Endometrial microvascular endothelial cells (primary cell): Measurements from ENCODE around the gene ZNF543. TPM values are rescaled to one million over a fixed set of nuclear protein-coding genes. Genes with fewer than 3 reads are reported as not detected.
"Not testable (repeated sequence)": the region's sequence is repeated elsewhere in the genome, so short reads cannot be mapped to it uniquely, and the experiment has no call there.

Experiments
- in situ Hi-C: cut with HindIII; loops from 2 replicates; pipeline ENCODE4 v1.10.0; 2017; ENCODE audit warnings: low sequenced_read_pairs, low pct_unique_long_range_greater_than_20kb; ENCODE audit errors: inconsistent ontology term
- total RNA-seq: library from RNA; depleted of rRNA; stranded (reverse); fragments of >200 nt; gene quantifications from one replicate; pipeline ENCODE4 v1.2.3, GENCODE V29; 2015; ENCODE audit errors: inconsistent ontology term

Gene ZNF543
- total RNA-seq = 6.8 TPM

DNA sequence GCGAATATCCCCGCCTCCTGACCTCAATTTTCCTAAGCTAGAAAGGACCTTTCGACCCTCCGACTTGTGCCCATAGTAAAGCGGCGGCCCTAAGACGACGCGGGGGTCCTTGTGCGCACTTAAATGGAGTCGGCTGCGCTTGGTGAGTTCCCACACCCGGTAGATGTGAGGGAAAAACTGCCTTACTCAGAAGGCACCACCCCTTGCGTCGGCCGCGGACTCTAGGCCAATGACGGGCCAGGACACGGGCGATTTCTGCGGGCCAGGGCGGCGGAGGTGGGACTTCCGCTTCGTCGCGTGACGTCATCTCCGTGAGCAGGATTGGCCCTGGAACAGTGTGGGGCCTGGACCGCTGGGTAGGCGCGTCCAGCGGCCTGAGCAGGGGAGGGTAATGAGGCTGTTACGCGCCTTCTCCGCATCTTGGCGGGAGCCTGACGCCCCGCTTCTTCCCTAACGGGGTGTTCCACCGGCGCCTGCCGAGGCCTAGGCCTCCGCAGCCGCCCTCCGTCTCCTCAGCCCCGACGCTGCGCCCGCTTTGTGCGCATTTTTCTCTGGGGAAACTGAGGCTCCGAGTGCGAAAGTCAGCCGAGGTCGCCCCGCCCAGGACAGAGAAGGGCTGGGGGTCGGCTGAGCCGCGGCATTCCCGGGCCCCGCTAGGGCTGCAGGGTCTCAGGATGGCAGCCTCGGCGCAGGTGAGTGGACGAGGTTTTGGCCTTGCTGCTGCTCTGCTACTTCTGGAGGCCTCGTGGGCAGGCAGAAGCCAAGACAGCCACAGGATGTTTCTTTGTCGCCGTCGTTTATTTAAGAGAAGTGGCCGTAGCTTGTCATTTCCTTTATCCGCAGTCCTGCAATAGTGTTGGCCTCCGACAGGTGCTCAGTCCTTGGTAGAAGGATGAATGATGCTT lies at the start of gene ZNF543:
Gene ZNF543, plus strand, starts transcription at position 293 of the 905 bp plus-strand sequence. Its CDS starts 382 bp downstream, at position 675.
- in situ Hi-C loops = no loop called here

GRCh38 chr19:57271280-57271679 lies 49.0 kb upstream of the ZNF543 start:
- in situ Hi-C loops = no loop called here

GRCh38 chr19:57273014-57273413 lies 47.3 kb upstream of the ZNF543 start:
- in situ Hi-C loops = no loop called here

GRCh38 chr19:57276430-57276829 lies 43.8 kb upstream of the ZNF543 start:
- in situ Hi-C loops = no loop called here

DNA sequence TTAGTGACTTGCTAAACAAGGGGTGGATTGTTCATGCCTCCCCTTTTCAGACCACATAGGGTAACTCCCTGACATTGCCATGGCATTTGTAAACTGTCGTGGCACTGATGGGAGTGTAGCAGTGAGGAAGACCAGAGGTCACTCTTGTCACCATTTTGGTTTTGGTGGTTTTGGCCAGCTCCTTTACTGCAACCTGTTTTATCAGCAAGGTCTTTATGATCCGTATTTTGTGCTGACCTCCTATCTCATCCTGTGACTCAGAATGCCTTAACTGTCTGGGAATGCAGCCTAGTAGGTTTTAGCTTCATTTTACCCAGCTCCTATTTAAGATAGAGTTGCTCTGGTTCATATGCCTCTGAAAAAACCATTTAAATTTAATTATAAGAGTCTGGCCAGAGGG lies 41.8 kb upstream of the ZNF543 start:
- in situ Hi-C loops = not testable (repeated sequence)

DNA sequence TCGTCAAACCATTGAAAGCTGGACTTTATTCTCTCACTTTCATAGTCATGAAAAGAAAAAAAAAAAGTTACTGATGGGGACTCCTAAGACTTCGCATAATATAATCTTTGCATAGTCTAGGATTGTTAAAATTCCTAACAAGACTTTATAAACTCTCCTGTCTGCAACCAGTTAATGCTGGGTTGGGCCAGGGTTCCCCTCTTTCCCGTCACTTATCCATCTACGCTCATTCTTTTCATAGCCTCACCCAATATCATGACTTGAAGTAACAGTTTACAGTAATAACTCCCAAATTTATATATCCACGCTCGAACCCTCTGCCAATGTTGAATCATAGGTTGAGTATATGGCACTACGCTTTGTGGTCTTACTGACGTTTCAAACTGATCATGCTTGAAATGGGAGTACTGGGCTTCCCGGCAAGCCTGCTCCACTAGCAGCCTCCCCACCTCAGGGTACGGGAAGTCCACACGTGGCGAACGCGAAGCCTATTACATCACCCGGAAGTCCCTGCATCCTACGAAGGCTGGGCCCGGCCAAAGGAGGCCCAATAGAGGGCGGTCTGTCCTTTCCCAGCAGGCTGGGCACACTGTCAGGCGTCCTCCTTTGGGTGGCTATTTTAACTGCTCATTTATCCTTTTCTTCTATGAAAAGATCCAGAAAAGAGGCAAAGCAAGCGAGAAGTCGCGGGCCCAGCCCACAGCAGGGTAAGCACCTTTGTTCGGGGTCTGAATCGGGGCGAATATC lies 40.7 kb upstream of the ZNF543 start:
- in situ Hi-C loops = no loop called here

DNA sequence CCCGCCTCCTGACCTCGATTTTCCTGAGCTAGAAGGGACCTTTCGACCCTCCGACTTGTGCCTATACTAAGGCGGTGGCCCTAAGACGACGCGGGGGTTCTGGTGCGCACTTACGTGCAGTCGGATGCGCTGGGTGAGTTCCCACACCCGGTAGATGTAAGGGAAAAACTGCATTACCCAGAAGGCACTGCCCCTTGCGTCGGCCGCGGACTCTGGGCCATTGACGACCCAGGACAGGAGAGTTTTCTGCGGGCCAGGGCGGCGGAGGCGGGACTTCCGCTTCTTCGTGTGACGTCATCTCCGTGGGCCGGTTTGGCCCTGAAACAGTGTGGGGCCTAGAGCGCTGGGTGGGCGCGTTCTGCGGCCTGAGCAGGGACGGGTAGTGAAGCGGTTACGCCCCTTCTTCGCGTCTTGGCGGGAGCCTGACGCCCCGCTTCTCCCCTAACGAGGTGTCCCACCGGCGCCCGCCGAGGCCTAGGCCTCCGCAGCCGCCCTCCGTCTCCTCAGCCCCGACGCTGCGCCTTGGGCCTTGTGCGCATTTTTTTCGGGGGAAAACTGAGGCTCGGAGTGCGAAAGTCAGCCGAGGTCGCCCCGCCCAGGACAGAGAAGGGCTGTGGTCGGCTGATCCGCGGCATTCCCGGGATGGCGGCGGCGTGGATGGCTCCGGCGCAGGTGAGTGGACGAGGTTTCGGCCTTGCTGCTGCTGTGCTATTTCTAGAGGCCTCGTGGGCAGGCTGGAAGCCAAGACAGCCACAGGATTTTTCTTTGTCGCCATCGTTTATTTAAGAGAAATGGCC lies 39.9 kb upstream of the ZNF543 start, which contains the start of gene ZNF460:
Gene ZNF460, plus strand, starts transcription at position 321 of the 797 bp plus-strand sequence. Its CDS starts 322 bp downstream, at position 643.
- in situ Hi-C loops = no loop called here

DNA sequence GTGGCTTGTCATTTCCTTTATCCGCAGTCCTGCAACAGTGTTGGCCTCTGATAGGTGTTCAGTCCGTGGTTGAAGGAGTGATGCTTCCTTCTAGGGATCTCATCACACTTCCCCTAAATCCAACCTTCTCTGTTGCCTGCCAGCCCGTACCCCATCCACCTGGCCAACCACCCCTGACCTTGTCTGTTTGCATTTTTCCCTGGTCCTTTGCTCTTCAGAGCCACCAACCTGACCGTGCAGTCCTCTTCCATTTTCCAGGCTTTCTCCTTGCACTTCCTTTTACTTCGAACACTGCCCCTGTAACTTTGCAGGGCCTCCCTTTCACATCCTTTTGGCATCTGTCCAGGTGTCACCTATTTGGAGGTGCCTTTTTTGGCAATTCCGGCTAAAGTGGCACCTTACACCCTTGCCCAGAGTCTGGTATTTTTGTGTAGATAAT lies 39.3 kb upstream of the ZNF543 start:
- in situ Hi-C loops = no loop called here

DNA sequence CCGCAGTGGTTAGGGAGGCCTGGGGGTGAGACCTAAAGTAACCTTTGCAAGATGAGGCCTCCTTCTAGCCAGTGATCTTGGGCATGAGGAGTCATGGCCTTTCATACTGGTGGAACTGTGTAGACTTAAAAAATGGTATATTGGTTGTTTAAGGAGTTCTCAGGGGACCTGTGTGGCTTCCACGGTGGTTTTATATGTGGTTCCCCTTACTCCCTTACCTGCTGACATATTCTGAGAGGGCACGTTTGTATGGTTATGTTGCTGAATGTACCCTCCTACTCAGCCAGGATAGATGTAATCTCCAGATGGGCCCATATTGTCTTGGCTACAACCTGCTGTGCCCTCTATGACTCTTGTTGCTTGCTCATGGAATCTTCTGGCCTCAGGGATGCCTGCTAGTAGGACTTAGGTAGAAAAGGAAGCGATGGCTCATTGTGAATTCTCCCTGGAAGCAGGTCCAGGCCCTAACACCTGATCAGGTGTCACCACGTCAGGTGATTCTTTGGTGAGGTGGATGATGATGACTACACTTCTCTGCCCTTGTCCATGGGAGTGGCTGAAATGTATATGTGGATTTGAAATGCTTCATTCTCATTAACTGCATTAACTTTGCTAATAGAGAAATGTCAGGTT lies 38.1 kb upstream of the ZNF543 start:
- in situ Hi-C loops = no loop called here

- in situ Hi-C loops = no loop called here
These were observed 31.9 kb upstream of the ZNF543 start for GRCh38 chr19:57288373-57288772.

DNA sequence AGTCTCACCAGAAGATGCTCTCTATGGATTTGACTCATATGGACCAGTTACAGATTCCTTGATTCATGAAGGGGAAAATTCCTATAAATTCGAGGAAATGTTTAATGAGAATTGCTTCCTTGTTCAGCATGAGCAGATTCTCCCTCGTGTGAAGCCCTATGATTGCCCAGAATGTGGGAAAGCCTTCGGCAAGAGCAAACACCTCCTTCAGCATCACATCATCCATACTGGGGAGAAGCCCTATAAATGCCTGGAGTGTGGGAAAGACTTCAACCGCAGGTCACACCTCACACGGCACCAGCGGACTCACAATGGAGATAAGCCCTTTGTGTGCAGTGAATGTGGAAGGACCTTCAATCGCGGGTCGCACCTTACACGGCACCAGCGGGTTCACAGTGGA lies 29.3 kb upstream of the ZNF543 start:
- in situ Hi-C loops = no loop called here

- in situ Hi-C loops = no loop called here
These were observed 27.7 kb upstream of the ZNF543 start for GRCh38 chr19:57292547-57292946.

DNA sequence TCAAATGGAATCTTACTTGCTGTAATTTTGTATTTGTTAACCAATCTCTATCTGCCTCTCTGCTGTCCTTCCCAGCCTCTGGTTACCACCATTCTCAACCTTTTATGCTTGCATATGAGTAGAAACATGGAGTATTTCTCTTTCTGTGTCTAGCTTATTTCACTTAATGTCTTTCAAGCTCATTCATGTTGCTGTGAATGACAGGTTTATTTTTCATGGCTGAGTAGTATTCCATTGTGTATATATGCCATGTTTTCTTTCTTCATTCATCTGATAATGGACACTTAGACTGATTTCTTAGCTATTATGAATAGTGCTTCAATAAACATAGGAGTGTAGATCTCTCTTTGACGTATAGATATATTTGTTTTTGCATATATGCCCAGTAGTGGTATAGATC lies 26.6 kb upstream of the ZNF543 start:
- in situ Hi-C loops = no loop called here

DNA sequence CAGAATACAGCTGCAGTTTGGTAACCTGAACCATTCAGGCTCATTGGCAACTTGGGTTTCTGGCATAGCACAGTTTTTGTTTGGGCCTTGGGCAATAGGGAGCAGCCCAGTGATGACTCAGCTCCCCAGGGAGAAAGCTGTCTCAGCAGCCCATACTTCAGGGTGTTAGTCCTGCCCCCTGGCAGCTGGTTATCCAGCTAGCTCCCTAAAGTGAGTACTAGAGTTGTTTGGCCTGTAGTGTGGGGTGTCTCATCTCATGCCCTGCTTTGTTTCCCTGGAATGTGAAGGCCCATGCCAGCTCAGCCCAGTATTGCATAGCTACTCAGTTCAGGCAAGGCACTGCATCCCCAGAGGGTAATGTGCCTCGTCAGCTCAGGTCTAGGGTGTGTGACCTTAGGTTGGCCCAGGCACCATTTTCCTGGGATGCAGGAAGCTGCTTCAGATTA lies 18.2 kb upstream of the ZNF543 start:
- in situ Hi-C loops = no loop called here

GRCh38 chr19:57302727-57303401 lies 17.4 kb upstream of the ZNF543 start:
- in situ Hi-C loops = no loop called here

DNA sequence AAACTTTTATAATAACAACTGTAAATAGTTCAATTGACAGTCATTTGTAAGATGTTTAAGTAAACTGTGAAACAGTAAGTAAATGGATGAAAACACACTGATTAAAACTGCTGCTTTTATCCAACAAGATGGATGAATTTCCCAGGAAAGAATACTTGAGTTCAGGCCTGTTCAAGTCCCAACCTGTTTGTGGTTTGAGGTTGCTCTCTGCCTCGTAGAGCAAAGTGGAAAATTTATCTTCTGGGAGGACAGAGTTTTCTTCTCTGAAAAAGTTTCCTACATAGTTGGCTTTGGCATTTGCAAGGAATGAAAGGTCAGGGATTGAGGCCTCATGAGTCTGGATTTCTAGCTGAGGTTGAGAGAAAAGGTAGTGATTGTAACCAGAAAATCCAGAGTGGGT lies 15.2 kb upstream of the ZNF543 start:
- in situ Hi-C loops = no loop called here

- in situ Hi-C loops = no loop called here
These were observed 11.8 kb upstream of the ZNF543 start for GRCh38 chr19:57308514-57308913.

DNA sequence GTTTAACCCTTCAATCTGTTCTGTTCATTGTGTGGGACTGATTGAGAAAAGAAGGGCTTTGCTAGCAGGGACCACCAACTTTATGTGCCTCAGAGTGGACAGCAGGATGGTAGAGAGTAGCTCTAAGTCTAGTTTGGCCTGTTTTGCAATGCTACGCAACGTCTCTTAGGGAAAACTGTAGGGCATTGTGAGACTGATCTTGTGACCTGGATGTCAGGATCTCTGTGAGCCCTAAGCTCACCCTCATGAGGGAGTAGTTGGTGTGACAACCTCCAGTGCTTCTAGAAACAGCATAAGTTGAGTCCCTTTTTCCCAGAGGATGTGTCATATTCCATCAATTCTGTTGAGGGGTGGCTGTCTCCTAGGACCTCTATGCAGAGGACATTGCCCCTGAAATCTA lies 9.5 kb upstream of the ZNF543 start:
- in situ Hi-C loops = no loop called here
